Measurements from ENCODE around the gene CARD11.
"Not testable (repeated sequence)": the region's sequence is repeated elsewhere in the genome, so short reads cannot be mapped to it uniquely, and the experiment has no call there.

The CARD11 gene

DNA sequence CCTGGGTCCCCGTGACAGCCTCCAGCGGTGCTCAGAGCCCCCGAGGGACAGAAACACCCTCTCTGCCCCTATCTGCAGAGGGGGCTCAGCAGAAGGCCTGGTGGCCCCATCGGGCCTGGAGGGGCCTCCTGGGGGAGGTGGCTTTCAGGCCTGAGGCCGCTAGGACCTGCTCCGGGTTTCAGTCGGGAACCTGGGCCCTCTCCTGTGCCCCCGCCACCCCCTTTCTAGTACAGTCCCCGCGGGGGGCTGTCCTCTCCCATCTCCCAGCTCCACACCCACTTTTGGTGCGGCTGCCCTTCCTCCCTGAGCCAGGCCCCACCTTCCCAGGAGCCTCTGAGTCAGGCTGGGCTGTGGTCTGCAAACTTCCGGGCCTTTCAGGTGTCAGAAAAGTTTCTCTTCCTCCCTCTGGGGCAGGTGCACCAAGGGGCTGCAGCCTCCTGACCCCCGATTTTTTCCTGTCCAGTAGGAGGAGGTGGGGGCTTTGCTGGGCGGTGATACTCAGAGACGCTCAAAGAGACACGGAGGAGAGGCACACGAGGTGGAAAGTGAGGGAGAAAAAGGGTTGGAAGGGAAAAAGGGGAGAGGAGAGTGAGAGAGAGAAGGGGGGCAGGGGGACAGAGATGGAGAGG, 692 bp downstream of the CARD11 start:
- Histone ChIP-seq H3K79me2 (no peaks in the 10 kb centered on the region), H2AFZ (no peak overlapping the region), H3K27ac (no peak overlapping the region), H3K9me3 (ENCODE audit: control insufficient read depth, low read length) (no peaks in the 10 kb centered on the region), H3K4me3 (ENCODE audit: low read depth, low read length) (no peak overlapping the region), H3K9ac (no peak overlapping the region), H3K36me3 (ENCODE audit: control insufficient read depth, insufficient read depth, low read length) (no peaks in the 10 kb centered on the region), H3K4me2 (ENCODE audit: low read length) (no peak overlapping the region), H3K4me1 (no peaks in the 10 kb centered on the region), H3K27me3 (ENCODE audit: control insufficient read depth, insufficient read depth, low read length) (peaks cover 6% of the 10 kb centered on the region)
- TF ChIP-seq, protein P1, sequence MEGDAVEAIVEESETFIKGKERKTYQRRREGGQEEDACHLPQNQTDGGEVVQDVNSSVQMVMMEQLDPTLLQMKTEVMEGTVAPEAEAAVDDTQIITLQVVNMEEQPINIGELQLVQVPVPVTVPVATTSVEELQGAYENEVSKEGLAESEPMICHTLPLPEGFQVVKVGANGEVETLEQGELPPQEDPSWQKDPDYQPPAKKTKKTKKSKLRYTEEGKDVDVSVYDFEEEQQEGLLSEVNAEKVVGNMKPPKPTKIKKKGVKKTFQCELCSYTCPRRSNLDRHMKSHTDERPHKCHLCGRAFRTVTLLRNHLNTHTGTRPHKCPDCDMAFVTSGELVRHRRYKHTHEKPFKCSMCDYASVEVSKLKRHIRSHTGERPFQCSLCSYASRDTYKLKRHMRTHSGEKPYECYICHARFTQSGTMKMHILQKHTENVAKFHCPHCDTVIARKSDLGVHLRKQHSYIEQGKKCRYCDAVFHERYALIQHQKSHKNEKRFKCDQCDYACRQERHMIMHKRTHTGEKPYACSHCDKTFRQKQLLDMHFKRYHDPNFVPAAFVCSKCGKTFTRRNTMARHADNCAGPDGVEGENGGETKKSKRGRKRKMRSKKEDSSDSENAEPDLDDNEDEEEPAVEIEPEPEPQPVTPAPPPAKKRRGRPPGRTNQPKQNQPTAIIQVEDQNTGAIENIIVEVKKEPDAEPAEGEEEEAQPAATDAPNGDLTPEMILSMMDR (IDR thresholded peaks at IDR 0.05): no peak

DNA sequence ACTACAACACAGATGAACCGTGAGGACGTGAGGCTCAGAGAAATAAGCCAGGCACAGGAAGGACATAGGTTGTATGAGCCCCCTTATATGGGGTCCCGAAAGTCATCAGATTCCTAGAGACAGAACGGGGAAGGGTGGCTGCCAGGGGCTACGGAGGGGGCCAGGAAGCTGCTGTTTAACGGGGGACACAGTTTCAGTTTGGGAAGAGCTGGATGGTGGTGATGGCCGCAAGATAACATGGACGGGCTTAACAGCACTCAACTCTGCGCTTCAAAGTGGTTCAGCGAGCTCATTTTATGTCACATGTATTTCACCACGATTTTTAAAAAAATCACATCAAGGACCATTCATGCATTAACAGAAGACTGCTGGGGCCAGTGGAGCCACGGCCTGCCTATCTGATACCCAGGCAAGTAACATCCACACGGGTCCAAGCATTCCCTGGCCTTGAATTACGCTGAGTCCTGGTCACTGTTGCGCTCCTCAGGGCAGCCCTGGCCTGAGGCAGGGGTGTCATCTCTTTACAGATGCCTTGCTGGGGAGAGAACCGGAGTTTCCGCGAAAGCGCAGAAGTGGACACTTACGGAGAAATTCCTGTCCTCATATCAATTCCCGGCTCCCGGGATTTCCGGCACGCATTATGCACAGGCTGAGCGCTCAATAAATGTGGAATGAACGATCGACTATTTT, 1.5 kb downstream of the CARD11 start:
- TF ChIP-seq, protein P1 (IDR thresholded peaks at IDR 0.05): no peak
- Histone ChIP-seq H3K36me3 (ENCODE audit: control insufficient read depth, insufficient read depth, low read length) (no peaks in the 10 kb centered on the region), H3K4me3 (ENCODE audit: low read depth, low read length) (no peak overlapping the region), H3K9ac (no peak overlapping the region), H3K79me2 (no peaks in the 10 kb centered on the region), H3K4me1 (no peaks in the 10 kb centered on the region), H3K27ac (no peak overlapping the region), H2AFZ (no peak overlapping the region), H3K4me2 (ENCODE audit: low read length) (no peak overlapping the region), H3K9me3 (ENCODE audit: control insufficient read depth, low read length) (no peaks in the 10 kb centered on the region), H3K27me3 (ENCODE audit: control insufficient read depth, insufficient read depth, low read length) (peaks cover 6% of the 10 kb centered on the region)

DNA sequence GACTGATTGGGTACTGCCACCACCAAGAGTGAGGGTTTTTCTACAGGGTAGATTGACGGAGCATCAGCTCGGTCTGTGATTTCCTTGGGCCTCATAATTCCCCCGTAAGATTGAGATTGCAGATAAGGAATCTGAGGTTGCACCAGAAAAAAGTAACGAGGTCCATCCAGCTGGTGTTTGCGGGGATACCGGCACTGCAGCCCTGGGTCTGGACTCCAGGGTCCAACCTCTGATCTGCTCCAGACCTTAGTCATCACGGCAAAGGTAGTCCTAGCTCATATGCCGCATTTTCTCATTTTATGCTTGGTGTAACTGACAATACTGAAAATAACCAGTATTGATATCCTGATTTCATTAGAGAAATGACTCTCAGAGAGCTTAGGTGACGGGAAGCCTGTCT, 3.9 kb downstream of the CARD11 start:
- Histone ChIP-seq H3K4me2 (ENCODE audit: low read length) (no peak overlapping the region), H3K27ac (no peak overlapping the region), H3K9me3 (ENCODE audit: control insufficient read depth, low read length) (no peaks in the 10 kb centered on the region), H3K4me3 (ENCODE audit: low read depth, low read length) (no peak overlapping the region), H3K9ac (no peak overlapping the region), H3K79me2 (no peaks in the 10 kb centered on the region), H3K4me1 (no peaks in the 10 kb centered on the region), H2AFZ (no peak overlapping the region), H3K27me3 (ENCODE audit: control insufficient read depth, insufficient read depth, low read length) (peaks cover 6% of the 10 kb centered on the region), H3K36me3 (ENCODE audit: control insufficient read depth, insufficient read depth, low read length) (no peaks in the 10 kb centered on the region)
- TF ChIP-seq, protein P1 (IDR thresholded peaks at IDR 0.05): no peak

DNA sequence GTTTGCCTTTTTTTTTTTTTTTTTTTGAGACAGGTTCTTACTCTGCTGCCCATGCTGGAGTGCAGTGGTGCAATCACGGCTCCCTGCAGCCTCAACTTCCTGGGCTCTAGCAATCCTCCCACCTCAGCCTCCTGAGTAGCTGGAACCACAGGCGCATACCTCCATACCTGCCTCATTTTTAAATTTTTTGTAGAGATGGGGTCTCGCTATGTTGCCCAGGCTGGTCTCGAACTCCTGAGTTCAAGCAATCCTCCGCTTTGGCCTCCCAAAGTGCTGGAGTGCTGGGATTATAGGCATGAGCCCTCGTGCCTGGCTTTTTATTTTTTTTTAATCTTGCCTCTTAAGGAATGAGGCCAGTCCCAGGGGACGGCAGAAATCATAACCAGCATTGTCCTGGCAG, 5.7 kb downstream of the CARD11 start:
- not testable (repeated sequence) for H3K79me2 ChIP-seq; H3K9me3 ChIP-seq (ENCODE audit: control insufficient read depth, low read length); H3K27ac ChIP-seq; H3K4me2 ChIP-seq (ENCODE audit: low read length); H3K27me3 ChIP-seq (ENCODE audit: control insufficient read depth, insufficient read depth, low read length); H3K36me3 ChIP-seq (ENCODE audit: control insufficient read depth, insufficient read depth, low read length); H3K4me3 ChIP-seq (ENCODE audit: low read depth, low read length); H3K4me1 ChIP-seq; H2AFZ ChIP-seq; H3K9ac ChIP-seq

DNA sequence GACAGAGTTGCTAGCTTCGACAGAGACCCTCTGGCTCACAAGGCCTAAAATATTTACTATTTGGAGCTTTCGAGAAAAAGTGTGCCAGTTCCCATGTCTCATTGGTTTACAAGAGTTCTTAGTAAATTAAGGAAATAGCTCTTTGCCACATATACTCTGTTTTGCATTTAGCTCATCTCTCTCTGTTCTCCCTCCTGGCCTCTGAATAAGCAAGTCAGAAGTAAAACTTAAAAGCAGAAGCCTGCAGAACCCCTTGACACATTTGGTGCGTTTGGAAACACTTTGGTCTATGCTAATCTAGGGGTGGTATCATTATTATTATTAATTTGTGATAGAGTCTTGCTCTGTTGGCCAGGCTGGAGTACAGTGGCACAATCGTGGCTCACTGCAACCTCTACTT, 6.4 kb downstream of the CARD11 start:
- no peak overlapping the region for H3K9ac ChIP-seq
- no peak overlapping the region for H2AFZ ChIP-seq
- no peaks in the 10 kb centered on the region for H3K79me2 ChIP-seq
- no peak overlapping the region for H3K27ac ChIP-seq
- TF ChIP-seq, protein P1 (IDR thresholded peaks at IDR 0.05): no peak
- no peak overlapping the region for H3K4me2 ChIP-seq (ENCODE audit: low read length)
- no peaks in the 10 kb centered on the region for H3K9me3 ChIP-seq (ENCODE audit: control insufficient read depth, low read length)
- no peaks in the 10 kb centered on the region for H3K27me3 ChIP-seq (ENCODE audit: control insufficient read depth, insufficient read depth, low read length)
- no peaks in the 10 kb centered on the region for H3K36me3 ChIP-seq (ENCODE audit: control insufficient read depth, insufficient read depth, low read length)
- H3K4me1 ChIP-seq: no peaks in the 10 kb centered on the region
- H3K4me3 ChIP-seq (ENCODE audit: low read depth, low read length): no peak overlapping the region

Measured in parathyroid adenoma (tissue), 2 donors.